Measurements from ENCODE around the gene TEX101. TPM values are rescaled to one million over a fixed set of nuclear protein-coding genes. Genes with fewer than 3 reads are reported as not detected.
"Not testable (repeated sequence)": the region's sequence is repeated elsewhere in the genome, so short reads cannot be mapped to it uniquely, and the experiment has no call there.

The TEX101 gene
- total and polyA plus RNA-seq, 9 donors, result 0.17 TPM; not detected in 8

DNA sequence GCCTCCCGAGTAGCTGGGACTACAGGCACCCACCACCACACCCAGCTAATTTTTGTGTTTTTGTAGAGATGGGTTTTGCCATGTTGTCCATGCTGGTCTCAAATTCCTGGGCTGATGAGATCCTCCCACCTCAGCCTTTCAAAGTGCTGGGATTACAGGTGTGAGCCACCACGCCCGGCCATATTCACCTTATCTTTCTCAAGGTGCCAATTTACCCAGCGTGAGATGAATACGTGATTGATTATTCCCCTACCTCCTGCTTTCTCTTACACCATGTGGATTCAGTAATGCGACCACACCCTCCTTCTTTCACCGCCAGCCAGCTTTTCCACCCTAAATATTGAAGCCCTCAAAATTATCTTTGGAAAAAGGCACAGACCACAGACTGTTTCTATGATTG is 31.4 kb upstream of the TEX101 start:
- not testable (repeated sequence) for H3K4me1 ChIP-seq (ENCODE audit: control insufficient read depth, insufficient read depth, low read length); DNase-seq; H3K27me3 ChIP-seq (ENCODE audit: control insufficient read depth, insufficient read depth, low read length); H3K27ac ChIP-seq (ENCODE audit: low read length); H3K9me3 ChIP-seq (replicated peaks; ENCODE audit: control insufficient read depth, low read depth, low read length); H3K36me3 ChIP-seq (ENCODE audit: control insufficient read depth, insufficient read depth, low read length); H3K4me3 ChIP-seq (ENCODE audit: low read length)
- WGBS (ENCODE audit: insufficient coverage), result 86% methylated on average over 5 of the region's 7 CpGs

DNA sequence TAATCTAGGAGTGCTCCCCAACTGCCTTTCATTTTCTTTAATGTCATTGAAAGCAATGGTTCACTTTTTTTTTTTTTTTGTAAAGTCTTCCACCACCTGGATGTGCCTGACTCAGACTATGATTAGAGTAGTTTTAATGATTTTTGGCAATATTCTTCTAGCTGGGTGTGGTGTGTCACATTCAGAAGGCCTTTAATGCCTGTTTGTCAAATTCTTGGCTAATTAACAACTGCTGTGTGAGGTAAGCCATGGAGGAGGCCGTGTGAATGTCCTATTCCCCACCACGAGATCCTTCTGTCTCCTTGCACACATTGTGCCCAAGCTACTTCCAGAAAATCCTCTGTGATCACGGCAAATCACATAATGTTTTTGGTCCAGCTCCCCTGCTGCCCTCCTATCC is 30.9 kb upstream of the TEX101 start:
- not testable (repeated sequence) for DNase-seq; H3K4me1 ChIP-seq (ENCODE audit: control insufficient read depth, insufficient read depth, low read length); H3K4me3 ChIP-seq (ENCODE audit: low read length); H3K27ac ChIP-seq (ENCODE audit: low read length); H3K9me3 ChIP-seq (replicated peaks; ENCODE audit: control insufficient read depth, low read depth, low read length); H3K27me3 ChIP-seq (ENCODE audit: control insufficient read depth, insufficient read depth, low read length); H3K36me3 ChIP-seq (ENCODE audit: control insufficient read depth, insufficient read depth, low read length)
- no CpG with 5 or more reads among the region's 3 CpGs for WGBS (ENCODE audit: insufficient coverage)

DNA sequence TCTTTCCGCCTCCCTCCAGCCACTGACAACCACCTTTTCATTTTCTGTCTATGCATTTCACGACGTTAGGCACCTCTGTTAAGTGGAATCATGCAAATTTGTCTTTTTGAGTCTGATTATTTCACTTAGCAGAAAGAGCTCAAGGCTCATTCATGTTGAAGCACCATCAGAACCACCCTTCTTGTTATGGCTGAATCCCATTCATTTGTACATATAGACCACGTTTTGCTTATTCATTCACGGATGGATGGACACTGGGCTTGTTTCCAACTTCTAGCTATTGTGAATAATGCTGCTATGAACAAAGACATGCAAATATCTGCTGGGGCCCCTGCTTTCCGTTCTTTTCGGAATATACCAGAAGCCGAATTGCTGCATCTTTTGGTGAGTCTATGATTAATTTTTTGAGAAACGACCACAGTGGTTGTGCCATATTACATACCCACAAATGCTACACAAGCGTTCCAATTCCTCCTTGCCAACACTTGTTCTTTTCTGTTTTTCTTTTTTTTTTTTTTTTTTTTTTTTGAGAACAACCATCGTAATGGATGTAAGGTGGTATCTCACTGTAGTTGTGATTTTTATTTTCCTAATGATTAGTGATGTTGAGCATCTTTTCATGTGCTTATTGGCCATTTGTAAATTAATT is 23.7 kb upstream of the TEX101 start:
- H3K9me3 ChIP-seq (replicated peaks; ENCODE audit: control insufficient read depth, low read depth, low read length); H3K27me3 ChIP-seq (ENCODE audit: control insufficient read depth, insufficient read depth, low read length); H3K27ac ChIP-seq (ENCODE audit: low read length); H3K4me1 ChIP-seq (ENCODE audit: control insufficient read depth, insufficient read depth, low read length); DNase-seq; H3K36me3 ChIP-seq (ENCODE audit: control insufficient read depth, insufficient read depth, low read length); H3K4me3 ChIP-seq (ENCODE audit: low read length): not testable (repeated sequence)
- no CpG with 5 or more reads among the region's 11 CpGs for WGBS (ENCODE audit: insufficient coverage)

DNA sequence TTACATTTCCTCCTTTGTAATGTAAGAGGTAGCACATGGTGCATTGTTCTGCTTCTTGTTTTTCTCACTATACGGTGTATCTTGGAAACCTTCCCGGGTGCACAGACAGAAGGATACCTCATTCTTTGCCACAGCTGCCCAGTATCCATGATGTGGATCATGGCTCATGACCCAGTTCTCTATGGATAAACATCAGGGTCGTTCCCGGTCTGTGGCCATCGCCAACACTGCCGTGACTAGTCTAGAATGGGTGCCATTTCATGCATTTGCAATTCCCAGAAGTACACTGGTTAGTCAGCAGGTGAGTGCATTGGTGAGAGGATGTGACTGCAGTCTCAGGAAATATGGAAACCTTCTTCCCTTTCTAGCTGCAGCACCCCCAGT is 23.1 kb upstream of the TEX101 start:
- H3K36me3 ChIP-seq (ENCODE audit: control insufficient read depth, insufficient read depth, low read length); DNase-seq; H3K4me3 ChIP-seq (ENCODE audit: low read length); H3K27me3 ChIP-seq (ENCODE audit: control insufficient read depth, insufficient read depth, low read length); H3K4me1 ChIP-seq (ENCODE audit: control insufficient read depth, insufficient read depth, low read length); H3K9me3 ChIP-seq (replicated peaks; ENCODE audit: control insufficient read depth, low read depth, low read length); H3K27ac ChIP-seq (ENCODE audit: low read length): not testable (repeated sequence)
- 78% methylated on average over 2 of the region's 6 CpGs for WGBS (ENCODE audit: insufficient coverage)

DNA sequence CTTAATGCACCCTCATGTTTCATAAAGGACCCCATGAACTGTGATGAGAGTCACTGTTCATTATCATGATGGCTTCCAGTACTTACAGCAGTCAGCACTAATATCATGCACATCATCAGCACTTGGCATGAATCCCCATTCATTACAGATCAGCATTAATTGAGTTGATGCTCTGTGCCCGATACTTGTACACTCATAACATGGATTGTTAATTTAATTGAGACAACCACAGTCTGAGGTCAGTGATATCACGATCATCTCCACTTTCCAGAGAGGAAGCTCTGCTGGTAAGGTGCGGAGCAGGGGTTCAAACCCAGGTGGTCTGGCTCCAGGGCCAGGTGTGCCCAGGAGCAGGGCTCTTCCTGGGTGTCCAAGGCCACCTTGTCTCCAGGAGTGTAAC is 21.2 kb upstream of the TEX101 start:
- not testable (repeated sequence) for H3K36me3 ChIP-seq (ENCODE audit: control insufficient read depth, insufficient read depth, low read length); H3K4me3 ChIP-seq (ENCODE audit: low read length); H3K27ac ChIP-seq (ENCODE audit: low read length); H3K9me3 ChIP-seq (replicated peaks; ENCODE audit: control insufficient read depth, low read depth, low read length); H3K27me3 ChIP-seq (ENCODE audit: control insufficient read depth, insufficient read depth, low read length); H3K4me1 ChIP-seq (ENCODE audit: control insufficient read depth, insufficient read depth, low read length); DNase-seq
- no CpG with 5 or more reads among the region's 3 CpGs for WGBS (ENCODE audit: insufficient coverage)

DNA sequence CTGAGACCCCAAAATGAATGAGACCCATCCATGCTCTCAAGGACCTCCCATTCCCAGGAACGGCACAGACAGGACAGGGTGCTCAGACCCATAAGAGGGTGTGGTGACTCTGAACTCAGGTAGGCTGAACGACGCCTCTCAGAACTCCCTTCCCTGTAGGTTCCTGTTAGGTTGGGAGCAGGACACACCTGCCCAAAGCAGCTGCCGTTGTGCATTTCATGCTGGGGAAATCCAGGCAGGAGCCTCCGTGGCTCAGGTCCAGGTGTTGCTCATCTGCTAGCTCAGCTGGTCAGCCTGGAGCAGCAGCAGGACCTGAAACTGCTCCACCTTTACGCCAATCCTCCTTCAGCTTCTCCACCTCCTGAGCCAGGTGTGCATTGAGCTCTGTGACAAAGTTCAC is 19.1 kb upstream of the TEX101 start:
- Histone ChIP-seq H3K27me3 (ENCODE audit: control insufficient read depth, insufficient read depth, low read length) (no peaks in the 10 kb centered on the region), H3K36me3 (ENCODE audit: control insufficient read depth, insufficient read depth, low read length) (no peaks in the 10 kb centered on the region), H3K4me3 (ENCODE audit: low read length) (no peak overlapping the region), H3K4me1 (ENCODE audit: control insufficient read depth, insufficient read depth, low read length) (no peaks in the 10 kb centered on the region), H3K9me3 (replicated peaks; ENCODE audit: control insufficient read depth, low read depth, low read length) (no peaks in the 10 kb centered on the region), H3K27ac (ENCODE audit: low read length) (no peak overlapping the region)
- no peak for DNase-seq
- WGBS (ENCODE audit: insufficient coverage), result 81% methylated on average over 4 of the region's 6 CpGs

DNA sequence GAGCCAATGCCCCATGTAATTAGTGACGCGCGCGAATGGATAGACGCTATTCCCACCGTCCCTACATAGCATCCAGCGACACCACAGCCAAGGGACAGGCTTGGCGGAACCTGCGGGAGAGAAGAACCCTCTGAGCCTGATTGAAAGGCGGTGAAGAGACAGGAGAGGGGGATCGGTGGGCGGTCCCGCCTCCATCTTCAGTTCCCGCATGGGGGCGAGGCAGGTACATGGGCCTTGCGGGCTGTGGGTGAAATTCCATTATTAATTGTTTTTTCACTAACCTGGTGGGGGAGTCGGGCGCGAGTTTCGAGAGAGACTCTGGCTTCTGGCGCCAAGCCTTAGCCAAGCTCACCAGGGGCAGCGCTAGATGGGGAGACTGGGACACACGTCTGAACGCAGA is 8.4 kb upstream of the TEX101 start:
- Histone ChIP-seq H3K27me3 (ENCODE audit: control insufficient read depth, insufficient read depth, low read length) (peaks cover 7% of the 10 kb centered on the region), H3K27ac (ENCODE audit: low read length) (no peak overlapping the region), H3K36me3 (ENCODE audit: control insufficient read depth, insufficient read depth, low read length) (no peaks in the 10 kb centered on the region), H3K9me3 (replicated peaks; ENCODE audit: control insufficient read depth, low read depth, low read length) (no peaks in the 10 kb centered on the region), H3K4me1 (ENCODE audit: control insufficient read depth, insufficient read depth, low read length) (no peaks in the 10 kb centered on the region), H3K4me3 (ENCODE audit: low read length) (no peak overlapping the region)
- DNase-seq, result no peak
- 62% methylated on average over 11 of the region's 24 CpGs for WGBS (ENCODE audit: insufficient coverage)

DNA sequence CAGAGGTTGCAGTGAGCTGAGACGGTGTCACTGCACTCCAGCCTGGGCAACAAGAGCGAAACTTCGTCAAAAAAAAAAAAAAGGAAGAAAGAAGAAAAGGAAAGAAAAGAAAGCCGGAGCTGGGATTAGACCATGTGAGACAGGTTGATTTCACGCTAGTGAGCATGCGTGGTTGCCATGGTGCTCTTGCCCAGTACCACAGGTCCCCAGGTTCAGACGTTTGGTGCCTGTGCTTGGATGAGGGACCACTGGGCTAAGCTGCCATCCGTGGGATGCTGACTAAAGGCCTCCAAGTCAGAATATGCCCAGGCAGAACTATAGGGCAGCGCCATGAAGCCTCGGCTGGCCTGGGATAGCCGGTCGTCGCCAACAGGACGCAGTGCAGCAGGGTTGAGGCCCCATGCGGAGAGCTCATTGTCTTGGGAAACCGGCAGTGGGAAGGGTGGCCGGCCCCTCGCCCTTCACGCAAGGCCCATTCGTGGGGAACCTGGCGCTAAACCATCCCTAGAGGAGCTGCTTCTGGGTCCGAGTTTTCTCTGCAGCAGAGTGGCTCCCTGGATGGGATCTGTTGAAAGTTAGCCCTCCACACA is 7.2 kb upstream of the TEX101 start:
- Histone ChIP-seq H3K9me3 (replicated peaks; ENCODE audit: control insufficient read depth, low read depth, low read length) (no peaks in the 10 kb centered on the region), H3K27ac (ENCODE audit: low read length) (no peak overlapping the region), H3K36me3 (ENCODE audit: control insufficient read depth, insufficient read depth, low read length) (no peaks in the 10 kb centered on the region), H3K4me3 (ENCODE audit: low read length) (no peak overlapping the region), H3K4me1 (ENCODE audit: control insufficient read depth, insufficient read depth, low read length) (no peaks in the 10 kb centered on the region), H3K27me3 (ENCODE audit: control insufficient read depth, insufficient read depth, low read length) (peaks cover 7% of the 10 kb centered on the region)
- no peak for DNase-seq
- 81% methylated on average over 21 of the region's 22 CpGs for WGBS (ENCODE audit: insufficient coverage)

DNA sequence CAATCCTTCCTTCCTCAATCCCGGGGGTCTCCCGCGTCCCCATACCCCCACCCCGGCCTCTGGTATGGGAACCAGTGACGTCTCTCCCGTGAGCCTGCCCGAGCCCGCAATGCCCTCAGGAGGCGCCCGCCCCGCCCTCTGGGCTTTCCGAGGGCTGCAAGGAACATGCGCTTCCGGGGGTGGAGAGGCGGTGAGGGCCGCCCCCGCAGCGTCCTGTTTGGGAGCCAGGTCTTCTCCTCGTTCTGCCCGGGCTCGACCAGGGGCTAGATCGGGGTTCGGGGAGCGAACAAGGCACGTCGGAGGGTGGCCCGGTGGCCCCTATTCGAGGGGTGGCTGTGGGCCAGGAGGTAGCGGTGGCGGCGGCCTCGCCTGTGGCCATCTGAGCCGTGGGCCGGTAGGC is 6.6 kb upstream of the TEX101 start:
- Histone ChIP-seq H3K36me3 (ENCODE audit: control insufficient read depth, insufficient read depth, low read length) (no peaks in the 10 kb centered on the region), H3K9me3 (replicated peaks; ENCODE audit: control insufficient read depth, low read depth, low read length) (no peaks in the 10 kb centered on the region), H3K4me3 (ENCODE audit: low read length) (no peak overlapping the region), H3K27ac (ENCODE audit: low read length) (no peak overlapping the region), H3K27me3 (ENCODE audit: control insufficient read depth, insufficient read depth, low read length) (peaks cover 7% of the 10 kb centered on the region), H3K4me1 (ENCODE audit: control insufficient read depth, insufficient read depth, low read length) (no peaks in the 10 kb centered on the region)
- DNase-seq, result no peak
- 83% methylated on average over 27 of the region's 34 CpGs for WGBS (ENCODE audit: insufficient coverage)

DNA sequence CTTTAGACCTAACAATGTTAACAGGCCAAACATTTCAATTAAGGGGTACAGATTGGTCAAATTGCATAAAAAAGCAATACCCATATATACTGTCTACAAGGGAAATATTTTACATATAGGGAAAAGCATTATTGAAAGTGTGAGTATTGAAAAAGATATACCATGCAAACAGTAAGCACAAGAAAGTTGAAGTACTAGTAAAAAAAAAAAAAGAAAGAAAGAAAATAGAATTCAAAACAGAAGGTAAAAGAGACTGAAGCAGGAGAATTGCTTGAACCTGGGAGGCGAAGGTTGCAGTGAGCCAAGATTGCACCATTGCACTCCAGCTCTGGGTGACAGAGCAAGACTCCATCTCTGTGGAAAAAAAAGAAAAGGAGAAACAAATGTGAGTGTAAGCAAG is 5.3 kb upstream of the TEX101 start:
- H3K9me3 ChIP-seq (replicated peaks; ENCODE audit: control insufficient read depth, low read depth, low read length), result no peaks in the 10 kb centered on the region
- 90% methylated on average over 1 of the region's 1 CpG for WGBS (ENCODE audit: insufficient coverage)
- H3K4me3 ChIP-seq (ENCODE audit: low read length), result no peak overlapping the region
- H3K27ac ChIP-seq (ENCODE audit: low read length), result no peak overlapping the region
- no peaks in the 10 kb centered on the region for H3K36me3 ChIP-seq (ENCODE audit: control insufficient read depth, insufficient read depth, low read length)
- no peak for DNase-seq
- peaks cover 7% of the 10 kb centered on the region for H3K27me3 ChIP-seq (ENCODE audit: control insufficient read depth, insufficient read depth, low read length)
- H3K4me1 ChIP-seq (ENCODE audit: control insufficient read depth, insufficient read depth, low read length), result no peaks in the 10 kb centered on the region

DNA sequence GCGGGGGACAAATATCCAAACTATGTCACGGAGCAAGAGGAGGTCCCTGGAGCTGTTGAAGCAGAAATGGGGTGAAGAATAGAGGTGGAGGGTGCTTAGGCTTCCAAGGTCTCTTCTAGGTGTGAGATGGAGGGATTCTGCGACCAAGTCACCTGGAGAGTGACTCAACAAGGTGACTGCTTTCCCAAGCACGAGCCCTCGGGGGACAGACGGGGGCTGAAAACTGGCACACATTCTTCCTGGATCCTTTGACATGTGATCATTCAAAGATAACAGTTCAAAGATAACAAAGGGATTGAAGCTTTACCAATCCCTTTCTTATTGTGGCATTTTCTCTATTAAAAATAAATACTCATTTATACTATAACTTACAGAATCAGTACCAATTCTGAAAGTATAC is 2.2 kb upstream of the TEX101 start:
- Histone ChIP-seq H3K4me1 (ENCODE audit: control insufficient read depth, insufficient read depth, low read length) (no peaks in the 10 kb centered on the region), H3K27me3 (ENCODE audit: control insufficient read depth, insufficient read depth, low read length) (no peaks in the 10 kb centered on the region), H3K36me3 (ENCODE audit: control insufficient read depth, insufficient read depth, low read length) (no peaks in the 10 kb centered on the region), H3K9me3 (replicated peaks; ENCODE audit: control insufficient read depth, low read depth, low read length) (no peaks in the 10 kb centered on the region), H3K27ac (ENCODE audit: low read length) (no peak overlapping the region), H3K4me3 (ENCODE audit: low read length) (no peak overlapping the region)
- DNase-seq, result no peak
- WGBS (ENCODE audit: insufficient coverage), result 50% methylated on average over 1 of the region's 6 CpGs

Measured in muscle of leg (tissue), 11 donors.